ENCODE data around the gene CD36. TPM values are rescaled to one million over a fixed set of nuclear protein-coding genes. Genes with fewer than 3 reads are reported as not detected.

The CD36 gene
- total and polyA plus RNA-seq, 2 of the 8 experiments (the other 6 are each of a cell fraction or from before 2014, with no cell fraction given), result 0.33 to 0.60 TPM

DNA sequence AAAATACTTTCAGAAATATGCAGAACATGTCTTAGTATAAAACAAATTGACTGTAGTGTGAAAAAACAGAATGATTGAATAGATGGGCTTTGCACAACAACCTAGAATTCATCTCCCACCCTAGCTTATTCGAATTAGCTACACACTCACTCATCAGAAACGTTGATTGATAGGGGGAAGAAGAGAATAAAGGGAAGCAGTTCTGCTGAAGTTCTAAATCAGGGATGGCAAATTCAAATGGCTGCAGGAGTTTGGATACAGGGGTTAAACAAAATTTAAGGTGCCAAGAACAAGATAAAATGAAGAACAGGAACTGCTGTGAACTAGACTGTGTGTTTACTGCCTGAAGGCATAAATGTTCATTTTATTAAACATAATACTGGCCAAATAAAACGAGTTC, 9.0 kb downstream of the CD36 start:
- POLR2A ChIA-PET (ENCODE audit: partially characterized antibody), result no interaction called here
- Histone ChIP-seq H4K8ac (ENCODE audit: extremely low read depth, insufficient read depth, low read length) (no peak overlapping the region), H3K56ac (replicated peaks; ENCODE audit: insufficient read length, low read depth, low read length) (no peak overlapping the region), H2AFZ (ENCODE audit: low read length) (no peak overlapping the region), H2BK12ac (ENCODE audit: low read depth, low read length) (no peak overlapping the region), H3K27ac (ENCODE audit: low read depth, low read length) (no peak overlapping the region), H3K23ac (ENCODE audit: insufficient read length) (no peak overlapping the region), H3K79me2 (ENCODE audit: control insufficient read depth in 1 of 2, insufficient read depth in 2 of 2, low read length in 2 of 2) (no peaks in the 10 kb centered on the region), H3K4me3 (ENCODE audit: extremely low read depth in 1 of 4, insufficient read depth in 2 of 4, low read depth in 3 of 4, low read length in 4 of 4) (no peak overlapping the region), H2AK5ac (ENCODE audit: low read depth, low read length) (no peak overlapping the region), H3K79me1 (ENCODE audit: low read depth, low read length) (no peaks in the 10 kb centered on the region), H3K36me3 (ENCODE audit: control insufficient read depth in 2 of 4, insufficient read depth in 4 of 4, low read length in 3 of 4) (no peaks in the 10 kb centered on the region), H4K20me1 (replicated peaks in 1 of 2; ENCODE audit: control insufficient read depth in 1 of 2, insufficient read depth in 2 of 2, low read length in 2 of 2) (no peaks in the 10 kb centered on the region), H3K9ac (replicated peaks in 1 of 4; ENCODE audit: extremely low read depth in 1 of 4, low read depth in 3 of 4, low read length in 3 of 4) (no peak overlapping the region), H3K4me1 (replicated peaks in 1 of 4; ENCODE audit: control insufficient read depth in 3 of 4, insufficient read depth in 4 of 4, low read length in 3 of 4) (no peaks in the 10 kb centered on the region), H3K27me3 (replicated peaks in 1 of 4; ENCODE audit: control insufficient read depth in 3 of 4, extremely low read depth in 1 of 4, insufficient read depth in 3 of 4, low read length in 3 of 4) (no peaks in the 10 kb centered on the region), H3K9me3 (ENCODE audit: insufficient read depth in 2 of 2, low read depth in 1 of 2, low read length in 1 of 2) (no peaks in the 10 kb centered on the region), H2BK120ac (replicated peaks; ENCODE audit: low read depth, low read length) (no peak overlapping the region), H3K4ac (replicated peaks; ENCODE audit: insufficient read length, low read depth, low read length) (no peak overlapping the region), H4K91ac (replicated peaks; ENCODE audit: insufficient read length, low read length) (no peak overlapping the region), H3K14ac (ENCODE audit: insufficient read length) (no peak overlapping the region), H2BK20ac (ENCODE audit: low read length) (no peak overlapping the region), H3K18ac (ENCODE audit: extremely low read depth, low read length) (no peak overlapping the region), H3K4me2 (ENCODE audit: insufficient read depth in 1 of 2, low read depth in 2 of 2, low read length in 2 of 2) (no peak overlapping the region), H3K23me2 (ENCODE audit: low read depth, low read length) (no peaks in the 10 kb centered on the region), H2BK5ac (ENCODE audit: low read depth, low read length) (no peak overlapping the region), H2BK15ac (ENCODE audit: low read length) (no peak overlapping the region), H4K5ac (ENCODE audit: insufficient read length, low read depth, low read length) (no peak overlapping the region)
- TF ChIP-seq YY1 (IDR thresholded peaks at IDR 0.05; ENCODE audit: low read depth, low read length), result no peak
- TF ChIP-seq CEBPB (IDR thresholded peaks at IDR 0.05; ENCODE audit: low read depth, low read length), result no peak
- TF ChIP-seq NANOG (IDR thresholded peaks at IDR 0.05; ENCODE audit: insufficient read depth, low read depth, low read length, poor library complexity, severe bottlenecking), result no peak
- no peak for TF ChIP-seq HDAC6 (IDR thresholded peaks at IDR 0.05; ENCODE audit: low read depth, low read length)
- TF ChIP-seq GABPA (IDR thresholded peaks at IDR 0.05; ENCODE audit: borderline replicate concordance, insufficient read depth, low read length), result no peak
- no peak for TF ChIP-seq EZH2 (IDR thresholded peaks at IDR 0.05; ENCODE audit: low read depth, low read length, severe bottlenecking)
- no peak for TF ChIP-seq KDM1A (IDR thresholded peaks at IDR 0.05; ENCODE audit: borderline replicate concordance, low read length)
- TF ChIP-seq TAF7 (optimal IDR thresholded peaks at IDR 0.05; ENCODE audit: borderline replicate concordance, low read depth, low read length), result no peak
- TF ChIP-seq CHD1 (IDR thresholded peaks at IDR 0.05; ENCODE audit: low read depth, low read length), result no peak
- TF ChIP-seq CHD2 (IDR thresholded peaks at IDR 0.05; ENCODE audit: low read length), result no peak
- TF ChIP-seq RNF2 (IDR thresholded peaks at IDR 0.05; ENCODE audit: borderline replicate concordance, low read depth, low read length, missing control alignments, poor library complexity, severe bottlenecking), result no peak
- no peak for TF ChIP-seq ZNF274 (IDR thresholded peaks at IDR 0.05; ENCODE audit: borderline replicate concordance, extremely low read depth, low read length)
- no peak for TF ChIP-seq SAP30 (IDR thresholded peaks at IDR 0.05; ENCODE audit: insufficient read depth, insufficient replicate concordance, low read length)
- TF ChIP-seq TBP (IDR thresholded peaks at IDR 0.05; ENCODE audit: low read depth, low read length), result no peak
- CTCF ChIA-PET (ENCODE audit: partially characterized antibody), result interaction anchor here (0.8 kb wide), 1 partner anchor 219 kb away, joined by 3 read pairs; no protein-coding TSS in a partner anchor
- no peak for FAIRE-seq
- WGBS, 2 experiments (ENCODE audit: extremely low coverage in 1 of 2, insufficient coverage in 1 of 2, insufficient read length in 1 of 2, insufficient replicate concordance in 2 of 2, low coverage in 1 of 2, low lambda C conversion rate in 2 of 2, missing lambda C conversion rate in 1 of 2), result 84% methylated on average over 3 of the region's 3 CpGs; no CpG with 5 or more reads in 1 of the 2 experiments
- DNase-seq (ENCODE audit: low read depth in 1 of 2, low spot score in 2 of 2), result no peak

Data from H1 (cell line).